ENCODE data around the gene CPAMD8. TPM values are rescaled to one million over a fixed set of nuclear protein-coding genes. Genes with fewer than 3 reads are reported as not detected.

The CPAMD8 gene
- total RNA-seq, 1 experiment from 2014 or later = 0.20 TPM

DNA sequence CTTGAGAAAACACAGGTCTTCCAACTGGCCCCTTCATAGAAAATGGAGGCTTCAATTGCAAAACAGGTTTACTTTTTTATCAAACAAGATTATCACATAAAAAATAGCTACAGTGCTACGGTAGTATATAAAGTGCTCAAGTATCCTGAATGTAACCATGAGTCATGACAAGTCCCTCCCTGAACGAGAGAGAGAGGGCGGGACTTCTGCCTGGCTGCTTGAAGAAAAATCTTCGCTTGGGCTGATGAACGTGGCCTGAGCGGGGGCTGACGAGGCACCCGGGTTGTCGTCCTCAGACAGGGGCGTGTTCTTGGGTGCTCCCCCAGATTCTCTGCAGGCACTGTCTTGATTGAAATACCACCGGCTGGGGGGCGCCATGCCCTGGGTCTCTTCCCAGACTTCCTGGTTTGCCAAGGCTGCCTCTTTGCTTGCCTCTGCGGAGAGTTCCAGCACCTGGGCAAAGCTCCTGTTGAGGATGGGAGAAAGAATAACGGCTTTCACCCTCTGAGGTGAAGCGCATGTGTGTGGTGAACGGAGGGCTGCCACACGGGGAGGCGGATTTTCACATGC lies 23.2 kb upstream of the CPAMD8 start:
- intact Hi-C loops (cut with micrococcal nuclease) = no loop called here
- no peak for DNase-seq (ENCODE audit: low read depth, low spot score)
- TF ChIP-seq ZBTB33 (IDR thresholded peaks at IDR 0.05; ENCODE audit: extremely low read depth, insufficient replicate concordance, low read length) = no peak
- no peak for TF ChIP-seq POLR2A (IDR thresholded peaks at IDR 0.05; ENCODE audit: borderline replicate concordance, extremely low read depth, insufficient read depth, insufficient read length)
- no peak for TF ChIP-seq YY1 (IDR thresholded peaks at IDR 0.05; ENCODE audit: extremely low read depth, insufficient replicate concordance, low read depth, low read length)
- TF ChIP-seq EGR1 (IDR thresholded peaks at IDR 0.05; ENCODE audit: low read depth) = no peak
- TF ChIP-seq MAX (IDR thresholded peaks at IDR 0.05) = no peak
- TF ChIP-seq, protein P1, sequence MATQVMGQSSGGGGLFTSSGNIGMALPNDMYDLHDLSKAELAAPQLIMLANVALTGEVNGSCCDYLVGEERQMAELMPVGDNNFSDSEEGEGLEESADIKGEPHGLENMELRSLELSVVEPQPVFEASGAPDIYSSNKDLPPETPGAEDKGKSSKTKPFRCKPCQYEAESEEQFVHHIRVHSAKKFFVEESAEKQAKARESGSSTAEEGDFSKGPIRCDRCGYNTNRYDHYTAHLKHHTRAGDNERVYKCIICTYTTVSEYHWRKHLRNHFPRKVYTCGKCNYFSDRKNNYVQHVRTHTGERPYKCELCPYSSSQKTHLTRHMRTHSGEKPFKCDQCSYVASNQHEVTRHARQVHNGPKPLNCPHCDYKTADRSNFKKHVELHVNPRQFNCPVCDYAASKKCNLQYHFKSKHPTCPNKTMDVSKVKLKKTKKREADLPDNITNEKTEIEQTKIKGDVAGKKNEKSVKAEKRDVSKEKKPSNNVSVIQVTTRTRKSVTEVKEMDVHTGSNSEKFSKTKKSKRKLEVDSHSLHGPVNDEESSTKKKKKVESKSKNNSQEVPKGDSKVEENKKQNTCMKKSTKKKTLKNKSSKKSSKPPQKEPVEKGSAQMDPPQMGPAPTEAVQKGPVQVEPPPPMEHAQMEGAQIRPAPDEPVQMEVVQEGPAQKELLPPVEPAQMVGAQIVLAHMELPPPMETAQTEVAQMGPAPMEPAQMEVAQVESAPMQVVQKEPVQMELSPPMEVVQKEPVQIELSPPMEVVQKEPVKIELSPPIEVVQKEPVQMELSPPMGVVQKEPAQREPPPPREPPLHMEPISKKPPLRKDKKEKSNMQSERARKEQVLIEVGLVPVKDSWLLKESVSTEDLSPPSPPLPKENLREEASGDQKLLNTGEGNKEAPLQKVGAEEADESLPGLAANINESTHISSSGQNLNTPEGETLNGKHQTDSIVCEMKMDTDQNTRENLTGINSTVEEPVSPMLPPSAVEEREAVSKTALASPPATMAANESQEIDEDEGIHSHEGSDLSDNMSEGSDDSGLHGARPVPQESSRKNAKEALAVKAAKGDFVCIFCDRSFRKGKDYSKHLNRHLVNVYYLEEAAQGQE (IDR thresholded peaks at IDR 0.05; ENCODE audit: low read depth) = no peak
- TF ChIP-seq EZH2 (IDR thresholded peaks at IDR 0.05) = no peak
- CTCF ChIA-PET = no interaction called here
- Histone ChIP-seq H3K4me3 (replicated peaks in 1 of 2; ENCODE audit: low read depth in 1 of 2, low read length in 2 of 2) (no peak overlapping the region), H3K27ac (ENCODE audit: low read depth, low read length) (no peak overlapping the region), H3K9me2 (ENCODE audit: insufficient read depth) (no peaks in the 10 kb centered on the region), H3K4me1 (ENCODE audit: control insufficient read depth in 1 of 2, insufficient read depth in 2 of 2, low read length in 2 of 2) (no peaks in the 10 kb centered on the region), H3K36me3 (ENCODE audit: control insufficient read depth in 1 of 2, insufficient read depth in 2 of 2, low read length in 2 of 2) (peaks cover 11 to 13% of the 10 kb centered on the region in 2 experiments), H3K79me2 (ENCODE audit: insufficient read depth, low read length) (no peaks in the 10 kb centered on the region), H3K27me3 (ENCODE audit: insufficient read depth, low read length) (no peaks in the 10 kb centered on the region), H3K4me2 (ENCODE audit: low read length) (no peak overlapping the region), H3K9ac (ENCODE audit: low read length) (no peak overlapping the region), H2AFZ (ENCODE audit: low read depth, low read length, poor library complexity, severe bottlenecking) (no peak overlapping the region), H4K20me1 (ENCODE audit: insufficient read depth) (no peaks in the 10 kb centered on the region), H3K9me3 (ENCODE audit: control insufficient read depth in 1 of 2, insufficient read depth in 1 of 2, low read depth in 1 of 2, low read length in 2 of 2) (no peaks in the 10 kb centered on the region)
- RAD21 ChIA-PET (ENCODE audit: low non-redundant PET in 1 of 2, low total read pairs in 2 of 2, uncharacterized antibody in 2 of 2, unreplicated experiment in 2 of 2) = no interaction called here
- POLR2A ChIA-PET = no interaction called here
- no peak for ATAC-seq
- BruUV-seq (replicated peaks) = no TSS peak
